Right lobe of liver (tissue), 6 donors: ENCODE measurements around the gene RBX1. TPM values are rescaled to one million over a fixed set of nuclear protein-coding genes. Genes with fewer than 3 reads are reported as not detected.

ENCODE experiments used
- ATAC-seq, 4 donors: fragments of 200-7000 bp; cut with Tn5 transposase; one replicate each; pipeline ENCODE4 v1.9.1; 2020; ENCODE audit warnings: mild to moderate bottlenecking in 4 of 4, moderate library complexity in 4 of 4
- DNase-seq, 3 donors: peaks; one replicate each; pipeline ENCODE4 v3.0.0-alpha.2; 2020
- H3K27ac ChIP-seq, 3 donors: fragments of 200-600 bp; one replicate each; pipeline ENCODE4 v1.8.0; 2022
- H3K27me3 ChIP-seq, 2 donors: fragments of 200-600 bp; one replicate each; pipeline ENCODE4 v1.8.0; 2022
- H3K36me3 ChIP-seq, 4 donors: fragments of 200-600 bp; sonication (generic) in 1 of 4; one replicate each; pipeline versions ENCODE4 v1.5.1 to v1.8.0; 2017 to 2022; ENCODE audit warnings: control low read depth in 1 of 4
- H3K4me1 ChIP-seq, 4 donors: fragments of 200-600 bp; sonication (generic) in 1 of 4; one replicate each; pipeline versions ENCODE4 v1.5.1 to v1.8.0; 2017 to 2022; ENCODE audit warnings: control low read depth in 1 of 4
- H3K4me3 ChIP-seq, 3 donors: fragments of 200-600 bp; one replicate each; pipeline ENCODE4 v1.8.0; 2022
- H3K9me3 ChIP-seq, 4 donors: fragments of 200-600 bp; sonication (generic) in 1 of 4; one replicate each; pipeline versions ENCODE4 v1.5.1 to v1.8.0; 2017 to 2022; ENCODE audit warnings: control low read depth in 1 of 4
- POLR2A ChIP-seq: fragments of 450-650 bp; IDR thresholded peaks from one replicate; pipeline ENCODE4 v1.6.1; 2017; ENCODE audit warnings: antibody characterized with exemption, mild to moderate bottlenecking
- WGBS: methylation state at CpG from one replicate; pipeline ENCODE4 v1.1.6; 2018; ENCODE audit warnings: low coverage, low lambda C conversion rate; ENCODE audit not compliant: insufficient coverage; ENCODE audit errors: missing lambda C conversion rate; 5-methylcytosine and 5-hydroxymethylcytosine counted together
- intact Hi-C, 2 donors: fragments of 100-400 bp; cut with DNase I; formaldehyde crosslinking; loops; one replicate each; pipeline versions ENCODE4 v1.11.2 to v1.14.1; 2022
- total RNA-seq, 6 experiments: library from RNA; depleted of rRNA in 2 of 6; stranded (reverse); fragments of >200 nt in 2 of 6; fragmentation: NEBNext Ultra II Directional in 3 of 6; extraction: Animal tissue kit (Norgen Biotek cat#: 25700) in 3 of 6; gene quantifications; one replicate each; pipeline versions ENCODE4 v1.1.0 to v1.2.4, GENCODE V29; 2016 to 2023
- TF ChIP-seq, protein P1 (sequence below), 4 donors: fragments of 200-600 bp in 3 of 4; fragments of 450-650 bp in 1 of 4; IDR thresholded peaks; one replicate each; pipeline versions ENCODE4 v1.5.1 to v1.8.0; 2016 to 2022; ENCODE audit warnings: antibody characterized with exemption in 4 of 4, mild to moderate bottlenecking in 2 of 4
- donor health status: DM: no; HTN: yes; CAD: no.
- donor health status: DM: no; HTN: no; CAD: no.
- donor health status: DM: no; HTN: no; CAD: no.
- donor health status: DM: no; HTN: yes; CAD: no.
- donor health status: DM: no; HTN: yes; CAD: no.

The RBX1 gene
- total RNA-seq, 6 experiments from 2014 or later: 14.2 to 24.3 (median 17.4) TPM

- Histone ChIP-seq H3K27me3 (no peaks in the 10 kb centered on the region), H3K4me3 (no peak overlapping the region), H3K4me1 (peaks cover 0 to 7% (median 2%) of the 10 kb centered on the region in 4 donors), H3K36me3 (peaks cover 0 to 12% (median 2%) of the 10 kb centered on the region in 4 donors), H3K9me3 (no peaks in the 10 kb centered on the region), H3K27ac (no peak overlapping the region)
- intact Hi-C loops: loop anchor here in 1 of 2 donors (10.0 kb wide), 1 partner anchor 129 kb away; no protein-coding TSS in a partner anchor
- no peak for ATAC-seq
- DNase-seq: no peak
- no peak for TF ChIP-seq POLR2A
- TF ChIP-seq, protein P1, sequence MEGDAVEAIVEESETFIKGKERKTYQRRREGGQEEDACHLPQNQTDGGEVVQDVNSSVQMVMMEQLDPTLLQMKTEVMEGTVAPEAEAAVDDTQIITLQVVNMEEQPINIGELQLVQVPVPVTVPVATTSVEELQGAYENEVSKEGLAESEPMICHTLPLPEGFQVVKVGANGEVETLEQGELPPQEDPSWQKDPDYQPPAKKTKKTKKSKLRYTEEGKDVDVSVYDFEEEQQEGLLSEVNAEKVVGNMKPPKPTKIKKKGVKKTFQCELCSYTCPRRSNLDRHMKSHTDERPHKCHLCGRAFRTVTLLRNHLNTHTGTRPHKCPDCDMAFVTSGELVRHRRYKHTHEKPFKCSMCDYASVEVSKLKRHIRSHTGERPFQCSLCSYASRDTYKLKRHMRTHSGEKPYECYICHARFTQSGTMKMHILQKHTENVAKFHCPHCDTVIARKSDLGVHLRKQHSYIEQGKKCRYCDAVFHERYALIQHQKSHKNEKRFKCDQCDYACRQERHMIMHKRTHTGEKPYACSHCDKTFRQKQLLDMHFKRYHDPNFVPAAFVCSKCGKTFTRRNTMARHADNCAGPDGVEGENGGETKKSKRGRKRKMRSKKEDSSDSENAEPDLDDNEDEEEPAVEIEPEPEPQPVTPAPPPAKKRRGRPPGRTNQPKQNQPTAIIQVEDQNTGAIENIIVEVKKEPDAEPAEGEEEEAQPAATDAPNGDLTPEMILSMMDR (IDR thresholded peaks at IDR 0.05): no peak
- 87% methylated on average over 3 of the region's 3 CpGs for WGBS
Observed at GRCh38 chr22:40955571-40955970, 4.4 kb downstream of the RBX1 start.

- no peaks in the 10 kb centered on the region for H3K27me3 ChIP-seq
- no peaks in the 10 kb centered on the region for H3K4me1 ChIP-seq
- H3K9me3 ChIP-seq: no peaks in the 10 kb centered on the region
- no peak overlapping the region for H3K27ac ChIP-seq
- 84% methylated on average over 5 of the region's 7 CpGs for WGBS
- no peak overlapping the region for H3K4me3 ChIP-seq
- TF ChIP-seq, protein P1 (IDR thresholded peaks at IDR 0.05): no peak
- no peak for TF ChIP-seq POLR2A
- DNase-seq (no peak), ATAC-seq (no peak)
- H3K36me3 ChIP-seq: peaks cover 0 to 12% (median 2%) of the 10 kb centered on the region in 4 donors
- intact Hi-C loops: loop anchor here in 1 of 2 donors (10.0 kb wide), 1 partner anchor 127 kb away; no protein-coding TSS in a partner anchor
Observed at GRCh38 chr22:40957601-40958000, 6.4 kb downstream of the RBX1 start.

DNA sequence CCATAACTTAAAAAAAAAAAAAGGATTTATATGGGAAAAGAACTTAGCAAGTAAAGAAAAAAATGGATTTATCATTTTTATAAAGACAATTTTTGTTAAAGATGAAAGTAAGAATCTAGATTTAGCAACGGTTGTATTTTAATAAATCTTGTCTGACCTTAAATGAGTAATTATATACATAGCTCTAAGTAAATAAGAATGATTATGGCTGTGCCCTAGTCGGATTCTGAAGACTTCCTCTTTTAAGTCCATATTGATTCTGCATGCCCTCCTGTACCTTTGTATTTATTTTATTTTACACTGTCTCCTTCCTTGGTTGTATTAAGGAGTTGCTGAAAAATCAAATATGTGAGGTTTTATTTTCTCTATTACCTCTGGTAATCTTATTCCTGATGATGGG lies 7.1 kb downstream of the RBX1 start:
- H3K4me3 ChIP-seq: no peak overlapping the region
- WGBS: 82% methylated on average over 2 of the region's 2 CpGs
- no peak for TF ChIP-seq POLR2A
- TF ChIP-seq, protein P1 (IDR thresholded peaks at IDR 0.05): no peak
- DNase-seq (no peak), ATAC-seq (no peak)
- no peaks in the 10 kb centered on the region for H3K27me3 ChIP-seq
- no peaks in the 10 kb centered on the region for H3K4me1 ChIP-seq
- intact Hi-C loops: loop anchor here in 1 of 2 donors (10.0 kb wide), 1 partner anchor 127 kb away; no protein-coding TSS in a partner anchor
- H3K36me3 ChIP-seq: peaks cover 0 to 12% (median 2%) of the 10 kb centered on the region in 4 donors
- no peaks in the 10 kb centered on the region for H3K9me3 ChIP-seq
- no peak overlapping the region for H3K27ac ChIP-seq

DNA sequence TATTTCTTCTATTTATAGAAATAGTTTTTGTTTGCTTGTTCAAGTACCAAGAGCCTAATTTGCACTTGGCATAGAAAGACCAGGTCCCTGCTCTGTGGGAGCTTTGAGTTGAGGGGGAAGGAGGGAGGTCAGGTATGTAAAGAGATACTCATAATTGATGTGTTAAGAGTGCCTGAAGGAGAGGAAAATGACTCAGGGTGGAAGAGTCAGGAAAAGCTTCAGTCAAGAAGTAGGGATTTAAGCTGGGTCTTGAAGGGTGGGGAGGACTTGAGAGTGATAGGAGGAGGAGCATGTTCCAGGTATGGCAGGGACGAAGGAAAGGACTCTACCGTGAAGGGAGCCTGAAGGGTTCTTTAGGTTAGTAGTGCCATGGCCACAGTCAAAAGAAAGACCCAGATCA lies 9.0 kb downstream of the RBX1 start:
- ATAC-seq (no peak), DNase-seq (no peak)
- Histone ChIP-seq H3K9me3 (no peaks in the 10 kb centered on the region), H3K4me1 (no peaks in the 10 kb centered on the region), H3K27ac (no peak overlapping the region), H3K36me3 (peaks cover 0 to 17% (median 5%) of the 10 kb centered on the region in 4 donors), H3K4me3 (no peak overlapping the region), H3K27me3 (no peaks in the 10 kb centered on the region)
- intact Hi-C loops: no loop called here
- TF ChIP-seq, protein P1 (IDR thresholded peaks at IDR 0.05): no peak
- TF ChIP-seq POLR2A: no peak
- WGBS: no CpG with 5 or more reads among the region's 2 CpGs
